Rectal smooth muscle tissue (tissue), 1 donor: ENCODE measurements around the gene SLC15A1.
"Not testable (repeated sequence)": the region's sequence is repeated elsewhere in the genome, so short reads cannot be mapped to it uniquely, and the experiment has no call there.

Experiments
- H3K27ac ChIP-seq: one replicate; pipeline ENCODE4 v1.7.0; 2013; ENCODE audit warnings: low read depth, low read length, inconsistent platforms
- H3K27me3 ChIP-seq: one replicate; pipeline ENCODE4 v1.7.0; 2013; ENCODE audit warnings: low read length; ENCODE audit not compliant: control insufficient read depth, insufficient read depth
- H3K36me3 ChIP-seq: one replicate; pipeline ENCODE4 v1.7.0; 2013; ENCODE audit warnings: low read length; ENCODE audit not compliant: control insufficient read depth, insufficient read depth
- H3K4me1 ChIP-seq: one replicate; pipeline ENCODE4 v1.7.0; 2013; ENCODE audit warnings: low read length; ENCODE audit not compliant: control insufficient read depth, insufficient read depth
- H3K4me3 ChIP-seq: one replicate; pipeline ENCODE4 v1.7.0; 2013; ENCODE audit warnings: low read length
- H3K9ac ChIP-seq: one replicate; pipeline ENCODE4 v1.7.0; 2013; ENCODE audit warnings: low read length

The SLC15A1 gene

DNA sequence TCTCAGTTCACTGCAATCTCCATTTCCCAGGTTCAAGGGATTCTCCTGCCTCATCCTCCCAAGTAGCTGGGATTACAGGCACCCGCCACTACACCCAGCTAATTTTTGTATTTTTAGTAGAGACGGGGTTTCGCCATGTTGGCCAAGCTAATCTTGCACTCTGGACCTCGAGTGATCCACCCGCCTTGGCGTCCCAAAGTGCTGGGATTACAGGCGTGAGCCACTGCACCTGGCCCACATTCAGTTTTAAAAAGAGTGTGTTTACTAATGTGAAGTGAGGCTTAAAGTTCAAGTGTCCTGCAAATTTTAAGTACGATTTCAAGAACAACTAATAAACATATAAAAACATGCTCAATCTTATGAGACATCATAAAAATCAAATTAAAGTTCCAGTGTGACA is 114.1 kb downstream of the SLC15A1 start:
- not testable (repeated sequence) for H3K4me1 ChIP-seq, H3K27me3 ChIP-seq, H3K36me3 ChIP-seq, H3K27ac ChIP-seq, H3K4me3 ChIP-seq, H3K9ac ChIP-seq
